Esophagus muscularis mucosa (tissue), 4 donors: ENCODE data around the gene CMTM5.

Experiments
- CTCF ChIP-seq, 3 experiments: fragments of 200-600 bp in 2 of 3; fragments of 450-650 bp in 1 of 3; sonication (generic) in 2 of 3; IDR thresholded peaks; one replicate each; pipeline ENCODE4 v1.5.1; 2017 to 2019; ENCODE audit warnings: antibody characterized with exemption in 3 of 3, mild to moderate bottlenecking in 2 of 3, moderate library complexity in 1 of 3
- EP300 ChIP-seq: sonication (generic); formaldehyde crosslinking; IDR thresholded peaks from one replicate; pipeline ENCODE4 v1.6.1; 2017; ENCODE audit warnings: antibody characterized with exemption
- POLR2A ChIP-seq: fragments of 450-650 bp; IDR thresholded peaks from one replicate; pipeline ENCODE4 v1.6.1; 2017; ENCODE audit warnings: antibody characterized with exemption, moderate library complexity, mild to moderate bottlenecking, low read depth
- POLR2AphosphoS5 ChIP-seq, 2 donors: sonication (generic); formaldehyde crosslinking; IDR thresholded peaks; one replicate each; pipeline ENCODE4 v1.6.1; 2017; ENCODE audit warnings: antibody characterized with exemption in 2 of 2

- TF ChIP-seq CTCF (IDR thresholded peaks at IDR 0.05) = no peak
- TF ChIP-seq POLR2A = no peak
- no peak for TF ChIP-seq EP300
- no peak for TF ChIP-seq POLR2AphosphoS5 (IDR thresholded peaks at IDR 0.05)
Measured at GRCh38 chr14:23403139-23403438, 26.2 kb downstream of the CMTM5 start.
